Type B pancreatic cell (in vitro differentiated cells): ENCODE data around the gene RHPN2. TPM values are rescaled to one million over a fixed set of nuclear protein-coding genes. Genes with fewer than 3 reads are reported as not detected.

Experiments used
- DNase-seq: peaks from one replicate; pipeline ENCODE4 v3.0.0; 2021; ENCODE audit warnings: mixed read lengths; ENCODE audit not compliant: unreplicated experiment; ENCODE audit errors: extremely low spot score
- H3K27ac Mint-ChIP-seq: 2 replicates; pipeline ENCODE4 v1.8.0; 2021; ENCODE audit warnings: mild to moderate bottlenecking, mixed read lengths
- H3K27me3 Mint-ChIP-seq: 2 replicates; pipeline ENCODE4 v1.8.0; 2021; ENCODE audit warnings: mixed read lengths
- H3K36me3 Mint-ChIP-seq: 2 replicates; pipeline ENCODE4 v1.8.0; 2021; ENCODE audit warnings: mixed read lengths
- H3K4me1 Mint-ChIP-seq: one replicate; pipeline ENCODE4 v1.8.0; 2021; ENCODE audit warnings: mixed read lengths; ENCODE audit not compliant: unreplicated experiment
- H3K4me3 Mint-ChIP-seq: 2 replicates; pipeline ENCODE4 v1.8.0; 2021; ENCODE audit warnings: mild to moderate bottlenecking, mixed read lengths
- H3K9me3 Mint-ChIP-seq: 2 replicates; pipeline ENCODE4 v1.8.0; 2021; ENCODE audit warnings: mixed read lengths
- CTCF ChIP-seq: fragments of 200-600 bp; sonication (generic); conservative IDR thresholded peaks from 2 replicates; pipeline ENCODE4 v1.5.0; 2021; ENCODE audit warnings: antibody characterized with exemption, mild to moderate bottlenecking
- total RNA-seq: library from RNA; stranded (reverse); gene quantifications from 2 replicates; pipeline ENCODE4 v1.2.1, GENCODE V29; 2021; ENCODE audit warnings: low replicate concordance

The RHPN2 gene
- total RNA-seq, 1 donor from 2014 or later = 31.6 TPM

GRCh38 chr19:33102893-33103292 lies 38.2 kb upstream of the RHPN2 start:
- no peak for DNase-seq
- no peak overlapping the region for H3K27ac Mint-ChIP-seq
- TF ChIP-seq CTCF = no peak
- H3K27me3 Mint-ChIP-seq = no peaks in the 10 kb centered on the region
- no peaks in the 10 kb centered on the region for H3K4me1 Mint-ChIP-seq
- peaks cover 6% of the 10 kb centered on the region for H3K36me3 Mint-ChIP-seq
- no peak overlapping the region for H3K4me3 Mint-ChIP-seq
- H3K9me3 Mint-ChIP-seq = no peaks in the 10 kb centered on the region

GRCh38 chr19:33100894-33101644 lies 36.4 kb upstream of the RHPN2 start:
- Mint-ChIP-seq H3K4me3 (no peak overlapping the region), H3K36me3 (peaks cover 15% of the 10 kb centered on the region), H3K27me3 (no peaks in the 10 kb centered on the region), H3K27ac (peak overlapping the region; percentile 91), H3K9me3 (no peaks in the 10 kb centered on the region), H3K4me1 (no peaks in the 10 kb centered on the region)
- TF ChIP-seq CTCF = no peak
- no peak for DNase-seq

GRCh38 chr19:33098055-33098534 lies 33.4 kb upstream of the RHPN2 start:
- H3K36me3 Mint-ChIP-seq = peaks cover 17% of the 10 kb centered on the region

GRCh38 chr19:33096005-33096404 lies 31.3 kb upstream of the RHPN2 start:
- no peaks in the 10 kb centered on the region for H3K27me3 Mint-ChIP-seq
- H3K27ac Mint-ChIP-seq = no peak overlapping the region
- no peaks in the 10 kb centered on the region for H3K4me1 Mint-ChIP-seq
- no peak for TF ChIP-seq CTCF
- peaks cover 11% of the 10 kb centered on the region for H3K36me3 Mint-ChIP-seq
- H3K4me3 Mint-ChIP-seq = no peak overlapping the region
- H3K9me3 Mint-ChIP-seq = no peaks in the 10 kb centered on the region
- no peak for DNase-seq

More at GRCh38 chr19:33098055-33098534, 33.4 kb upstream of the RHPN2 start:
- H3K4me1 Mint-ChIP-seq = no peaks in the 10 kb centered on the region
- H3K27me3 Mint-ChIP-seq = no peaks in the 10 kb centered on the region
- no peak for DNase-seq
- TF ChIP-seq CTCF = no peak
- no peaks in the 10 kb centered on the region for H3K9me3 Mint-ChIP-seq
- no peak overlapping the region for H3K27ac Mint-ChIP-seq
- H3K4me3 Mint-ChIP-seq = no peak overlapping the region

GRCh38 chr19:33094436-33095067 lies 29.9 kb upstream of the RHPN2 start:
- no peak for DNase-seq
- Mint-ChIP-seq H3K27me3 (no peaks in the 10 kb centered on the region), H3K36me3 (peaks cover 15% of the 10 kb centered on the region), H3K4me1 (no peaks in the 10 kb centered on the region), H3K27ac (no peak overlapping the region), H3K9me3 (no peaks in the 10 kb centered on the region), H3K4me3 (no peak overlapping the region)
- TF ChIP-seq CTCF = no peak
